Omental fat pad (tissue), 4 donors: ENCODE results near the gene CDRT4. TPM values are rescaled to one million over a fixed set of nuclear protein-coding genes. Genes with fewer than 3 reads are reported as not detected.

ENCODE experiments used
- ATAC-seq: fragments of 150-250 bp; one replicate; pipeline ENCODE4 v1.9.1; 2016; ENCODE audit warnings: mild to moderate bottlenecking, moderate library complexity; ENCODE audit not compliant: low FRiP score
- DNase-seq: peaks from one replicate; pipeline ENCODE4 v3.0.0-alpha.2; 2019; ENCODE audit warnings: low spot score
- total RNA-seq, 4 donors: library from RNA; depleted of rRNA; stranded (reverse); fragments of >200 nt; gene quantifications; one replicate each; pipeline ENCODE4 v1.1.0, GENCODE V29; 2016
- TF ChIP-seq, protein P1 (sequence below), 3 donors: fragments of 450-650 bp; IDR thresholded peaks; one replicate each; pipeline ENCODE4 v1.5.1; 2016 to 2017; ENCODE audit warnings: antibody characterized with exemption in 3 of 3, mild to moderate bottlenecking in 3 of 3, moderate library complexity in 2 of 3

Gene CDRT4
- total RNA-seq: 1 to 10 TPM; 1.3 to 7.9 (median 2.6) TPM

DNA sequence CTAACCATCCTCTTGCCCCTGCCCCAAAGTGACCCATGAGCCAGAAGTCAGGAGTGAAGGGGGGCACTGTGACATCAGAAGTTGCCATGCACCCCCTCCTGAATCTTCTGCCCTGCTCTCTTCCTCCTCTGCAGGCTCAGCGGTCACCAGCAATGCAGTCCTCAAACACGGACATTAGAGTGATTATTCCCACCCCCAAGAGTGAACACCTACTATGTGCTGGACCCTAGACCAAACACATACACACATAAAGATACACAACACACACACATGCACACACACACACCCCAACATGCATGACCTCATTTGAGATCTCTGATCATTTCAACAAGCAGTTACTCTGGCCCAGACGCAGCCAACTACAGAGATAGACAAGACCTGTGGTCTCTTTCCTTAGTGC, at the start of gene CDRT4:
Gene CDRT4 (minus strand): TSS at position 30 of the 400 bp plus-strand sequence. CDS start 27,383 bp downstream, outside the sequence.
- TF ChIP-seq, protein P1, sequence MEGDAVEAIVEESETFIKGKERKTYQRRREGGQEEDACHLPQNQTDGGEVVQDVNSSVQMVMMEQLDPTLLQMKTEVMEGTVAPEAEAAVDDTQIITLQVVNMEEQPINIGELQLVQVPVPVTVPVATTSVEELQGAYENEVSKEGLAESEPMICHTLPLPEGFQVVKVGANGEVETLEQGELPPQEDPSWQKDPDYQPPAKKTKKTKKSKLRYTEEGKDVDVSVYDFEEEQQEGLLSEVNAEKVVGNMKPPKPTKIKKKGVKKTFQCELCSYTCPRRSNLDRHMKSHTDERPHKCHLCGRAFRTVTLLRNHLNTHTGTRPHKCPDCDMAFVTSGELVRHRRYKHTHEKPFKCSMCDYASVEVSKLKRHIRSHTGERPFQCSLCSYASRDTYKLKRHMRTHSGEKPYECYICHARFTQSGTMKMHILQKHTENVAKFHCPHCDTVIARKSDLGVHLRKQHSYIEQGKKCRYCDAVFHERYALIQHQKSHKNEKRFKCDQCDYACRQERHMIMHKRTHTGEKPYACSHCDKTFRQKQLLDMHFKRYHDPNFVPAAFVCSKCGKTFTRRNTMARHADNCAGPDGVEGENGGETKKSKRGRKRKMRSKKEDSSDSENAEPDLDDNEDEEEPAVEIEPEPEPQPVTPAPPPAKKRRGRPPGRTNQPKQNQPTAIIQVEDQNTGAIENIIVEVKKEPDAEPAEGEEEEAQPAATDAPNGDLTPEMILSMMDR (IDR thresholded peaks at IDR 0.05): no peak
- ATAC-seq (no peak), DNase-seq (no peak)

DNA sequence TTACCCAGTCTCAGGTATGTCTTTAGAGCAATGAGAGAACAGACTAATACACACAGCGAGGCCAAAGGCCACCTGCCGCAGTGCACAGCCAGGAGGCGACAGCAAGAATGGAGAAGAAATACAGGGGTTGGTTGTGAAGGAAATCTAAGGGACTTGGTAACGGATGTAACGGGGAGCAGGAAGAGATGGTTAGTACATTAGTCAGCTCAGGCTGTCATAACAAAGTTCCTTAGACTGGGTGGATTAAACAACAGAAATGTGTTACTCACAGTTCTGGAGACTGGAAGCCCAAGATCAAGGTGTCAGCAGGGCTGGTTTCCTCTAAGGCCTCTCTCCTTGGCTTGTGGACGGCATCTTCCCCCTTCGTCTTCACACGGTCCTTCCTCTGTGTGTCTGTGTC, 48.7 kb upstream of the CDRT4 start:
- ATAC-seq (no peak), DNase-seq (no peak)
- TF ChIP-seq, protein P1 (IDR thresholded peaks at IDR 0.05): no peak

DNA sequence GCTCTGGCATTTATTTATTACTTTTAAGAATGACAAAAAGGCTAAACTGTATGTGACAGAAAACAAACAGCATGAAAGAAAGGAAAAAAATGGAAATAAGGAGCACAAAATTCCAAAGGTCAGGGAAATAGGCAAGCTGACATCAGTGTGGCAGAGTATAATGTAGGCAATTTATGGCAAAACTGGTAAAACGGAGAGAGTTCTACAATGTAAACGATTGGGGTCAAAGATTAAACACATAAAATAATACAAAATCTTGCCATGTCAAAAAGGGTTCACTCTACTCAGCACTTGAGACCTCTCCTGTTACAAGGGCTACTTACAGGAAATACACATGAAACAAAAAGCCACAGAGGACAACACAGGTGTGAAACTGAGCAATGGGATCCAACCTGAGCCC, 47.0 kb upstream of the CDRT4 start:
- no peak for DNase-seq
- TF ChIP-seq, protein P1 (IDR thresholded peaks at IDR 0.05): no peak
- ATAC-seq: no peak

DNA sequence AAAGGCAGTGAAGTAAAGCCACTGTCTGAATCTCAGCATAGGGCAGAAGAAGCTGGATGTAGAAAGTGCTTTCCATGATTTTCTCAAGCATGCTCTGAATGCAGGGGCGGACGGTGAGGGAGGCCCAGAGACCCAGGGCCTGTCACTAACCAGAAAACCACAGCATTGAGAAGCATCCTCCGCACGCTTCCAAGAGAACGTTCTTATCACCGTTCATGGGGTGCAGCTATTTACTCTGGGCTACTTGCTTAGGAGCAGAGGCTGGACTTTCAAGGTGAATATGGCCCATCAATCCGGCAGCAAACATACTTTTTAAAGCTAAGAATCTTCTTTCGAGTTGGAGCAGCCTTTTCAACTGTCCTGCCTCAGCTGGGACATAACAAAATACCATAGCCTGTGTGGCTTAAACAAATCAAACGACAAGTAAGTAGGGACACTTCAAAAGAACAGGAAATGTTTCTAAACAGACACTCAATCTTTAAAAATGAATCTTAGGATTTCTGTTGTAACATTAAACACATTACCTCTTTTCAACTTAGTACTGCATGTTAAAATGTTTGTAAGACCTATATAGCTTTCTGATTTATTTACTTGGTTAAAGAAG, 46.5 kb upstream of the CDRT4 start:
- TF ChIP-seq, protein P1 (IDR thresholded peaks at IDR 0.05): no peak
- ATAC-seq: no peak
- no peak for DNase-seq

DNA sequence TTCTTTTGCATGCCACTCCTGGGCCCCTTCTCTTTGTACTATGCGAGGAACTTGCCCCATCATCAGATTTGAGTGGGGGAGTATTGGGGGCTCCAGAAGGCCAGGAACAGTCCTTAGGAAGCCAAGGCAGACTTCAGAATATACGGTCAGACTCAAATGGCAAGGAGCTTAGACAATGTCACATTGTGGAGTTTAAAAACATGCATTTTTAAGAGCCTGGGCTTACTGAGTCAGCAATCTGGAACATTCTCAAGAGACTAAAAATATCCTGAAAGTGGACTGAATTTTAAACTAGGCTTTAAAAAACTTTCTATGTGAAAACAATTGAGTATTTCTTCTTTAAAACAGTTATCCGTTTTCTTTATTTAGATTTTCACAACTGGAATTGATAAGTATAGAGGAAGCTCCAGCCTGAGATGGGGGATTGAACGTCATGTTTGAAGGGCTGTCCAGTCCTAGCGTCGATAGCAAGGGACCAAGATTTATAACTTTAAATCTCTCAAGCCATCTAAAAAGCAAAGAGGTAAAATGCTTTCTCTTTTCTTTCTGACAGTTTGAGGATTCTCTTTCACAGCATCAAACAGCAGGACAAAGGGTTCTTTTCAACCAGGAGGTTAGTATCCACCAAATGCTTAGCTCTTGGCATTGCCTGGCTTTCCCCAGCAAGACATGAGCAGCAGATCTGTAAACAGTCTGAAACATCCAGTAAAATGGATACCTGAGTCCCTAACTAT, 45.8 kb upstream of the CDRT4 start:
- DNase-seq: no peak
- ATAC-seq: no peak
- TF ChIP-seq, protein P1 (IDR thresholded peaks at IDR 0.05): no peak

DNA sequence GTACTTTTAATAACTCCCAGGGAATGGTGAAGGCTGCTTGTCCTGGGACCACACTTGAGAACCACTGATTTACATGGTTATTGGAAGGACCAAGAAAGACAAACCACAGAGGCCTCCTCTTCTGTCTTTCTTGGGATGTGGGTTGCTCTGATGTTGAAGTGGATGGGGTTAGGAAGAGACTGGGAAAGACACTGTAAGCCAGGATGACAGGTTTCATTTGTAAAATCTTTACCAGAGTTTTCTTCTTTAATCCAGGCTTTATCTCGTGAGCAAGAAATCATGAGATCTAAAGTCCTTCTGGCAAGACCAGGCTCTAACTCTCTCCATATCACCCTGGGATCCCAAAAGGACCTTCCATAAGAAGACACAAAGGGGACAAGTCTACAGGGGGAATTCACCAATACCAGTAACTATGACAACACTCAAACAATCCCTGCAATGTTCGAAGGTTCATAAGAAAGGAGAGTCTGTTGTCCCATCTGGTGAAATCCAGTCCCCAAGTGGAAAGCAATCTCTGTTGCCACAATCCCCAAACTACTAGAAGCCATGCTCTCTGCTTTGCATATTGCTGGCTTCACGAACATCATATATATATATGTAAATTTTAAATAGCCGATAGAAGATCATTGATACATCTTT, 44.8 kb upstream of the CDRT4 start:
- no peak for ATAC-seq
- DNase-seq: no peak
- TF ChIP-seq, protein P1 (IDR thresholded peaks at IDR 0.05): no peak
